GM18907 (cell line): ENCODE measurements around the gene DDX55.
A peak's percentile ranks its signal among the peaks of the same experiment; 100 is the strongest.

Source experiments
- ATAC-seq: cut with Tn5 transposase; IDR thresholded peaks from one replicate; pipeline ENCODE4 v1.9.1; 2021; ENCODE audit warnings: mild to moderate bottlenecking, moderate library complexity; ENCODE audit not compliant: unreplicated experiment

DDX55 gene

GRCh38 chr12:123608182-123608581, 6.3 kb downstream of the DDX55 start:
- ATAC-seq: no peak

- no peak for ATAC-seq
Observed at GRCh38 chr12:123614110-123614509, 12.2 kb downstream of the DDX55 start.

- ATAC-seq: no peak
Observed at GRCh38 chr12:123614531-123614930, 12.6 kb downstream of the DDX55 start.

DNA sequence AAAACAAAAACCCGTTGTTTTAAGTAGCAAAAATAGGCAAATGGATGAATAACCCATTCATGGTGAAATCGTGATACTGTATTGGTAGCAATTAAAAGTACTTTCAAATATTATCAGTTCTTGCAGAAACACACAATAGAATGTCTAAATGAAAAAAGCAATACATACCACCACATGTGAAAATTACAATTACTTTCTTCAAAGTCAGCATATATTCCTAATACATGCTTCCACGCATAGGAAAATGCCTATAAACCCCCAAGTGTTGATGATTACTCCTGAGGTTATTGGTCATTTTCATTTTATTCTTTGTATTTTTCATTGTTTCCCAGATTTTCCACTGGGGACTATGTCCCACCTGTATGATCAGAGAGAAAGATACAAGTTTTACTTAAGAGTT, 15.2 kb downstream of the DDX55 start:
- ATAC-seq: no peak

DNA sequence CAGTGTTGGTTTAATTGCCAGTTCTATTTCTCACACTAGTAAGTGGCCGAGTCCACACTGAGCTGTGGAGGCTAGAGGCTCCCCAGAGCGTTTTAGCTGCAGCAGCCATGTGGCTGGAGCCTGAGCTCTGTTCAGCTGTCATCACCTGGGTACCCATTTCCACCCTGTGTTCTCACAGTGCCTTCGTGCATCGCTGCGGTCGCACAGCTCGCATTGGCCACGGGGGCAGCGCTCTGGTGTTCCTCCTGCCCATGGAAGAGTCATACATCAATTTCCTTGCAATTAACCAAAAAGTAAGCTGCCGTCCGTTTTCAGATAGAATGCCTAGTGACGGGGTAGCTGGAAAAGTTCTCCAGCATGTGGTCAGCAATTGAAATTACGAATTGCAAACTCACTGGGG, 15.7 kb downstream of the DDX55 start:
- no peak for ATAC-seq

GRCh38 chr12:123621101-123621500, 19.2 kb downstream of the DDX55 start:
- no peak for ATAC-seq

- ATAC-seq: no peak
Observed at GRCh38 chr12:123621619-123622530, 20.0 kb downstream of the DDX55 start.

DNA sequence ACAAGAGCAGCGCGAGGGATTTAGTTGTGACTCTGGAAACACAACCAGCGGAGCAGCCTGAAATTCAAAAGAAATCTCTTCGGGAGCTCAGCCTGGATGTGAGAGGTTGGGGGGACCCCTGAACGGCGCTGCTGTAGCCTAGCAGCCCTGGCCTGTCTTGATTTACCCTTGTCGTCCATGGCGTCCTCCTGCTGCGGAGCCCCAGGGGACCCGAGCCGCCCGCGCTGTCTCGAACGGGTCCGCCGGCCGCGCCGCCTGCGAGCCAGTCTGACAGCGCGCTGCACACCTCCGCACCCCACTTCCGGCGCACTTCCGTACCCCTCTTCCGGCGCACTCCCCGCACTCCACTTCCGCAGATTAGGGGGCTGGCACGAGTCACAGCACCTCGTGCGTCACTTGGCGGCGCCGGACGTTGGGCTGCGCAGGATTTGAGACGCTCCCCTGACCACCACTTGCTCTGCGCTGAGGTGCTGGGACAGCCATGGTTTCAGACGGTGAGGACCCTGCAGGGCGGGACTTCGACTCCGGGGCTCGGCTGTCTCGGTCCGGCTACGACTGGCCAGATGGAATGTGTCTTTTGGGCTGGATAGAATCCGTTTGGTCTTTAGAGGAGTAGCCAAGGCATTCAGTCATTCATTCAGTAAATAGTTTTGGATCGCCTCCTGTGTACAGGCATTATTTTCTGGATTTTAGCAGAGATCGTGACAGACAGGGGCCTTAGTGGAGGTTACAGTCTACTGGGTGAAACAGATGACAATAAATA, 31.7 kb downstream of the DDX55 start, which contains the start of the genes EIF2B1 and GTF2H3:
Gene EIF2B1 (minus strand): TSS at position 308 of the 763 bp plus-strand sequence. CDS start 129 bp downstream, at position 179.
Gene GTF2H3 (plus strand): TSS at position 451 of the 763 bp plus-strand sequence. CDS start 31 bp downstream, at position 482.
- ATAC-seq: peak; percentile 94

- ATAC-seq: no peak
Observed at GRCh38 chr12:123634142-123634561, 32.3 kb downstream of the DDX55 start.

- ATAC-seq: no peak
Observed at GRCh38 chr12:123643911-123644310, 42.0 kb downstream of the DDX55 start.

DNA sequence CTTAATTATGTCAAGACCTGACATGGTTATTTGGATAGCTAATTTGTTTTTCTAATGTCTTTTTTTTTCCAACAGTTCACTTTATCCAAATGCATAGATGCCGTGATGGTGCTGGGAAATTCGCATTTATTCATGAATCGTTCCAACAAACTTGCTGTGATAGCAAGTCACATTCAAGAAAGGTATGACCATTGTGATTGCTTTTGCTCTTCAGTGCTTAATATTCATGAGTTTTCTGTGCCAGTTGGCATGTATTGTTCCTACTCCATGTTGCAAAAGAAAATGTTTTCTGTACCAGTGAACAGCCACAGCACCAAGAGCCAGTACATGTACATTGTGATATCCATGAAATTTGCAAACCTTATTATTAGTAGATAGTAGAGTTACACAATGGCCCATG, 43.5 kb downstream of the DDX55 start:
- ATAC-seq: no peak

GRCh38 chr12:123645878-123646277, 44.0 kb downstream of the DDX55 start:
- ATAC-seq: no peak

- no peak for ATAC-seq
Observed at GRCh38 chr12:123648401-123648800, 46.5 kb downstream of the DDX55 start.

GRCh38 chr12:123654129-123654701, 52.3 kb downstream of the DDX55 start:
- no peak for ATAC-seq

GRCh38 chr12:123655420-123655819, 53.5 kb downstream of the DDX55 start:
- peak; percentile 89 for ATAC-seq

DNA sequence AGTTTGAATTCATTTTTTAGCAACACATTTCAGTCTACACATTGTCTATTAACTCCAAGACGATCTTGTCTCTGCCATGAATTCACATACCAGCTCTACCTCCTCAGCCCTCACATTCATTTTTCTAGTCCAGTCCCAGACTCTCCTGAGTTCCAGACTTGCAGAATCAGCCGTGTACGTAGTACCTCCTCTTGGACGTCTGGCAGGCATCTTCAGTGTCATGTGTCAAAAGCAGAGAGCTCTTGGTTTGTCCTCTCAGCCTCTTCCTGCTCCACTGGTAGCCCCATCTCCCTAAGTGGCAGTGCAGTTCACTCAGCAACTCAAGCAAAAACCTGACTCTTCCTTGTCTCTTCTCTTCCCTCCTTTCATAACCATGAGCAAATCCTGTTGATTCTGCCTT, 54.5 kb downstream of the DDX55 start:
- no peak for ATAC-seq

DNA sequence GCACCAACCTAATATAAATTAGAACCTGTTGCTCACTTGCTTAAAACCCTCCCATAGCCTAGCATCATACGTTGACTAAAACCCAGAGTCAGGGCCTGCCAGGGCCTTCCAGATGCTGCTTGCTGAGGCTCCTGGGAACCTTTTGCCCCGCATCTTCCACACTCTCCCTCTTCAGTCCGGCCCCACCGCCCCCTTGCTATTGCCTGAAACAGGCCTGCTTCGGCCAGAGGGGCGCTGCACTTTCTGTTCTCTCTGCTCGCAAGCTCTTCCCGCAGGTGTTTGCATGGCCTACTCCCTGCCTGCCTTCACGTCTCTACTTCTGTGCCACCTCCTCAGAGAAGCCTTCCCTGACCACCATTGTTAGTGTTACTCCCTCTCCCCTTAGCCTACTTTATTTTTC, 55.3 kb downstream of the DDX55 start:
- no peak for ATAC-seq

GRCh38 chr12:123659996-123660727, 58.3 kb downstream of the DDX55 start:
- ATAC-seq: no peak

GRCh38 chr12:123667771-123668170, 65.9 kb downstream of the DDX55 start:
- no peak for ATAC-seq
